Tibial nerve (tissue), 4 donors: Measurements from ENCODE around the gene RBM34.

Source experiments
- CTCF ChIP-seq, 5 experiments: fragments of 200-600 bp in 3 of 5; fragments of 450-650 bp in 2 of 5; sonication (generic) in 3 of 5; IDR thresholded peaks; one replicate each; pipeline ENCODE4 v1.5.1; 2016 to 2019; ENCODE audit warnings: antibody characterized with exemption in 5 of 5, mild to moderate bottlenecking in 3 of 5, moderate library complexity in 2 of 5
- EP300 ChIP-seq, 2 donors: sonication (generic); formaldehyde crosslinking; IDR thresholded peaks; one replicate each; pipeline ENCODE4 v1.6.1; 2017; ENCODE audit warnings: antibody characterized with exemption in 2 of 2, mild to moderate bottlenecking in 1 of 2
- POLR2A ChIP-seq, 2 donors: fragments of 450-650 bp; IDR thresholded peaks; one replicate each; pipeline ENCODE4 v1.6.1; 2017; ENCODE audit warnings: antibody characterized with exemption in 2 of 2, mild to moderate bottlenecking in 2 of 2, moderate library complexity in 2 of 2

- TF ChIP-seq CTCF (IDR thresholded peaks at IDR 0.05) = no peak
- no peak for TF ChIP-seq POLR2A (IDR thresholded peaks at IDR 0.05)
- no peak for TF ChIP-seq EP300 (IDR thresholded peaks at IDR 0.05)
Measured at GRCh38 chr1:235145639-235146038, 15.4 kb downstream of the RBM34 start.
